HG03039 (cell line): Measurements from ENCODE around the gene TRAPPC2.
A peak's percentile ranks its signal among the peaks of the same experiment; 100 is the strongest.

Source experiments
- ATAC-seq: cut with Tn5 transposase; IDR thresholded peaks from one replicate; pipeline ENCODE4 v1.9.1; 2021; ENCODE audit warnings: mild to moderate bottlenecking, moderate library complexity; ENCODE audit not compliant: unreplicated experiment

The TRAPPC2 gene

DNA sequence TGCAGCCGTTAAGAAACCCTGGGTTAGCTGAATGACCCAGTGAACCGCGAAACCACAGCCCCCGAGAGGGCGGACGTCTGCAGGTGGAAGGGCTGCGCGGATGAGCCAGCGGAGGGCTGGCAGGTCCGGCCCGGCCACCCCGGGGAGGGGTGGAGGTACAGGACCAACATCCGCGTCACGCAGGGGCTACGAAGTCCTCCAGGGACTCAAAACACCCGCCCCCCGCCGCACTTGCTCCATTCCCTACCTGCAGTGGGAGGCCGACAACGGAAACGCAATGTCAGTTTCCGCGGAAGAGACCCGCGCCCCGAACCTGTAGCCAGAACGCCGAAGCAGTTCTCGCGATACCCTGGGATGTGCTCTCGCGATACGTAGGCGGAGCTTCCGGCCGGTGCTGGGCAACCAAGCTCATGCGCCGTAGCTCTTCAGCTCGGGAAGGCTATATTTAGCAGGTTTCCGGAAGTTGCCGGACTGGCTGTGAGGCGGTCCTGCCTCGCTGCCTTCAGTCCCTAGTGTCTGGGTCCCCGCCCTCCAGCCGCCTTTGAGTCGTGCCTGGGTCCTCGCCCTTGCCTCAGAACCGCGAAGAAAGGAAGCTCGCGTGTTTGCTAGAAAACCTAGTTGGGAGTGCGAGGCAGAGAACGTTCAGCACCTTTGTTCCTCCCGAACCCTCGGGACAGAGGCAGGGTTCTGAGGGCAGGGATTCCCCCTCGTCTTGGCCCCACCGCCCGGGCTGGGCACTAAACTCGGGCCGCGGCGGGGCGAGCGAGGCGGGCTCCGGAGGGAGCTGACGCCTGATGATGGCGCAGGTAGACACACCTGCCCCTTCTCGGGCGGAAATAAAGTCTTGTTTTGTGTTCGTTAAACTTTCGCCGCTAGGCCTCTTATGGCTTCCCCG lies at the start of gene TRAPPC2, which contains the start of gene OFD1:
Gene TRAPPC2, minus strand, starts transcription at position 343 of the 895 bp plus-strand sequence. CDS start 14,657 bp downstream, outside the sequence.
Gene OFD1, plus strand, starts transcription at position 471 of the 895 bp plus-strand sequence. Its CDS starts 324 bp downstream, at position 795.
- peak; percentile 92 for ATAC-seq

DNA sequence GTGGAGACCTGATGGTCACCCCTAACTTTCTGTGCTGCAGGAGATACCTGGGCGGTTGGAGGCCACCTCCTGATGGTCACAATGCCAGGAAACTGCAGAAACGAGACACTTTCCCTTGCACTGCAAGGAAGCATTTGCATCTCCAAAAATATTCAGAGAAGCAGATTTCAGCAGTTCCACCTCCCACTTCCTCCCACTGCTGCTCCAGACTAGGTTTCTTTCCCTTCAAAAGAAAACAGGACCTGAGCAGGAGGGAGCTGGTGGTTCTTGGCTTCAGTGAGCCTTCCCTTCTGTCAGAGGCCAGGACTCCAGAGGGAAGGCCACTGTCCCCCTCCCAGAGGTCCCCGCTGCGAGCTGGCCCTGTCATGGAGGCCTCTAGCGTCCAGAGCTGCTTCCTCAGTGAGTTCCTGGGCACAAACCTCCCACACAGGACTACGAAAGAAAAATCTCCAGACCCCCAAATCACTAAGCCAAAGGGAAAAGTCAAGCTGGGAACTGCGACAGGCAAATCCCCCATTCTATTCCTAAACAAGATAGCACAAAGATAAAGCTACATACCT lies 46.5 kb upstream of the TRAPPC2 start:
- no peak for ATAC-seq

DNA sequence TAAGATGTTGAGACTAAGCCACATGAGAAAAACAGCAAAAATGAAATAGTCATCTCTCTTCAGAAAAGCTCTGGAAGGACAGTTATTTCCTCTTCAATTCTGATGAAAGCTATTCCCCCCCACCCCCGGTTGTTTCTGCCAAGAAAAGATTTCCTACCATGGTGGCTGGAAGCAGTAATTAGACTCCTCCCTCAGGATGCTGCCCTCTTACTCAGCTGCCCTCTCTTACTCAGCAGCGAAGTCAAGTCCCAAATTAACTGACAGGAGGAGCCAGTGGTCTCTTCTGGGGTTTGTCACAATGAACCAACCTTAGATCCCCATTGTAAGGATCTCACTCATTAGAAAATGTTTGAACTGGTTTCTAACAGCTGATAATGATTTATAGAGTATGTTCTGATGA lies 44.5 kb upstream of the TRAPPC2 start:
- no peak for ATAC-seq

DNA sequence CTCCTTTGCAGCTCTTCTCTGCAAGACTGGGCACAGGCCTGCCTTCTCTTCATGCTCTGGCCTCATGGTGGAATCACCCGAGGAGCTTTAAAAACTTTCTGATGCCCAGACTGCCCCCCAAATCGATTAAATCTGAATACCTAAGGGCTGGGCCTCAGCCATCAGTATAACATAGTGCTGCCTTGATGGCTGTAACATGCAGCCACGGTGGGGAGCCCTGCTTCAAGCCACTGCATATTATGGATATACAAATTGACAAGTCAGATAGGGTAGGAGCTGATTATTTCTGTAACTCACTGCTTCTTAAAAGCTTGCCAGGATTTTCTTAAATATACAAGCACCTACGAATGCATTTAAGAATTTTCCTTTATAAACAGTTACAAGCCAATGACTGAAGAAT lies 42.0 kb upstream of the TRAPPC2 start:
- no peak for ATAC-seq

DNA sequence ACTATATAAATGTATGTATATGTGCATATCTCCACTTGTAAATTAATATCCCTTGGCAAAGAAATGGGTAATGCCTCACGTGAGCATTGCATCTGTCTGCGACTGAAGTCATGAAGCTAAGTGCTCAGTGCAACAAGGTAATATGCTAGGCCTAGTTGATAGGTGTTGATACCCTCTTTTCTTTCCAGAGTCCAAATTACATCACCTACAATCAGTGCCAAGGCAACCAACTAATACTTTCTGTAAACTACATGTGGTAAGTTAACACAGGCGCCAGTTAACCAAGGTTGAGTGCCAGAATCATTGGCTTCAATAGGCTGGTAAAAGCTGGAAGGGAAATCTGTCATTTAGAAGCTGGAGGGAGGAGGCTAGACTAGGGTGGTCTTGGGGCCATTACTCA lies 41.4 kb upstream of the TRAPPC2 start:
- no peak for ATAC-seq

DNA sequence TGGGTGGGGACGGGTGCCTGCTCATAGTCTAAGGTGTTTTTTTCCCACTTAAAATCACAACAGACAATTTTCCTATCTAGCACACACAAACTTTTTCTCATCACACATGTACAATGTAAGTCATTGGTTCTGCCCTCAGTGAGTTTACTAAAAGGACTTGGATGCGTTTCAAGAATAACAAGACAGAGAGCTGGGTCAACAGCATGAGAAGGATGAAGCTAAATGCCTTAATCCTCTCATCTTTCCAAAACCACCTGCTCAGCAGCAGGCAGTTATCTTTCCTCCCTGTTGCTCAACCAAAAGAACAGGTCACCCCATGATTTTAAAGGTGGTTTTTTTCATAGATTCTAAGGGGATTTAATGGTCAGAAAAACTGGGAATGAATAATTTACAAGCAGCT lies 40.3 kb upstream of the TRAPPC2 start:
- no peak for ATAC-seq

DNA sequence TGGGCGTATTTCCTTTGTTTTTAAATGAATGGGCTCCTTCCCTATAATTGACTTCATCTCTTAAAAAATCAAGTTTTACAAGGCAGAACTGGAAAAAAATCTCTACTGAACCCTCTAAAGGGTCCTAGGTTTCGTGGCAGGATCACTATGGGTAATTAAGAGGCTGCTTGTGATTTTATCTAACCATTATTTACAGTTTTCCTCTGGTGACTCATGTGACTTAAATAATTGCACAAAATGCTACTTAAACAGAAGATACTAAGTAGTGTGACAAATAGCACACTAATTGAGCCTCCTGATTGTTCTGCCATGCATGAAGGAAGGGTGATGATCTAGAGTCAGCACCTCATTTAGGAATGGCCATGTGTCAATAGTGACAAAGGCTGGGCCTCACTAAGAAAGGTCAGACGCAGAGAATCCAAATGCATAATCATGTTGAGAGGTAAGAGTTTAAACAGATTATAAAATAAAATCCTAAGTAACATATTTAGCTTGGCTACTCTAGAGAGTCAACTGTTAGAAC lies 35.7 kb upstream of the TRAPPC2 start:
- ATAC-seq: no peak

DNA sequence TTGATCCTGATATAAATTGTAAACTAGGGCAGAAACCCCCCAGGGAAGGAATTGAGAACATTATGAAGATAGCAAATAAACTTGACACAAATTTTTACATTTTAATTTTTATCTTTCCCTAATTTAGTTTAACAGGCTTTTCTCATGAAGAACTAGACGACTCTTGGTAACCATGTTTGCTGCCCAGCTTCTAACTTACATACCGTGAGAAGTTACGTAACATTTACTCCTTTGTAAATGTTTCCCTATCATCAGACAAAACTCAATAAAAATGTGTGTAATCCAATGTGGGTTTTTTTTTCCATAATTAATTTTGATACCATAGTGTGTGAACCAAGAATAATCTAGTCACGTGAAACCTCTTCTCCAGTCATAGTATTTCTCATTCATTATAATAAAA lies 34.5 kb upstream of the TRAPPC2 start:
- ATAC-seq: no peak

DNA sequence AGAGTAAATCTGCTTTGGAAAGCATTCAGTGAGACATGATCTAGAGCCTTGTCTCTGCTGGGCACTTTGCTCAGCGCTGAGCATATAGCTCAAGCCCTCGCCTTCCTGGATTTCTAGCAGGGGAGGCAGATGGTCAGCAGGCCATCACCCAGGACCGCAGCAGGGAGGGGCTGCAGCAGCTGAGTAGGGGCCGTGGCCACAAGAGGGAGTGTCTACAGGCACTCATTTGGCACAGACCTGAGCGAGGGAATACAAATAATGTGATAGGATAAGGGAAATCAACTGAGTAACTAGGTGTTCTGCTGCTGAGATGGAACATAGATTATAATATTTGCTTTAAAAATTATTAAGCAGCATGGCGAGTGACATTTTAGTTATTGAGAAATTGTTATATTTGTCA lies 30.3 kb upstream of the TRAPPC2 start:
- ATAC-seq: no peak

DNA sequence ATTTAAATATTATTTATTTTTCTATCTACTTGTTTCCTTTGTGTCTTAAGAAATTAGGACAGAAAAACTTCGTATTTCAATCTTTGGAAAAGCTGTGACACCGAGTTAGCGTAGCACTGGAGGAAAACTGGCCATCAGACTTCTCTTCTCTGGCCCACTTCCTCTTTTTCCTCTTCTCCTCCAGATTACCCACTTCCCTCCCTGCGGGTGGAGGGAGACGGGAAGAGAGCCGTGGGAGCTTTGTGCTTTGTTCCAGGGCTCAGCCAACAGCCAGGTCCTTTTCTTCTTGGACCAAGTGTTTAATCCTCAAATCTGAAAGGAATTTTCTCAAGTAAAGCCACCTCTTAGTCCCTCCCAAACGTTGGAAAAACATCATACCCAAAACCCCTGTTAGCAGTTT lies 29.9 kb upstream of the TRAPPC2 start:
- ATAC-seq: no peak

DNA sequence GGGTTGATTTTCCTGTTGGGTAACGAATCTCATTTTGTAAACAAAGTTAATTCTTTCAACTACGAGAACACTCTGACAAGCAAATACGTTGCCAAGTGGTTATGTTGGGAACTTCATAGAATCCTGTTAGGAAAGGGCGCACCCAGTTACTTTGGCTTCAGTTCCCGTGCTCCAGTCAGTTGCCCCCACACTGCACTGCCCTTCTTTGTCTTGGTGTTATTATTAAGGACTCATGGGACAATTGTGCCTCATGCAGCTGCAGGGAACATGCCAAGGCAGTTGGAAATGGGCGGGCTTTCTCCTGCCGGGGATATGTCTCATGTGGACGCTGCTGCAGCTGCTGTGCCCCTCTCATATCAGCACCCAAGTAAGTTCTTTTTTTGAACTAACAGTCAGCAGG lies 29.1 kb upstream of the TRAPPC2 start:
- ATAC-seq: no peak

DNA sequence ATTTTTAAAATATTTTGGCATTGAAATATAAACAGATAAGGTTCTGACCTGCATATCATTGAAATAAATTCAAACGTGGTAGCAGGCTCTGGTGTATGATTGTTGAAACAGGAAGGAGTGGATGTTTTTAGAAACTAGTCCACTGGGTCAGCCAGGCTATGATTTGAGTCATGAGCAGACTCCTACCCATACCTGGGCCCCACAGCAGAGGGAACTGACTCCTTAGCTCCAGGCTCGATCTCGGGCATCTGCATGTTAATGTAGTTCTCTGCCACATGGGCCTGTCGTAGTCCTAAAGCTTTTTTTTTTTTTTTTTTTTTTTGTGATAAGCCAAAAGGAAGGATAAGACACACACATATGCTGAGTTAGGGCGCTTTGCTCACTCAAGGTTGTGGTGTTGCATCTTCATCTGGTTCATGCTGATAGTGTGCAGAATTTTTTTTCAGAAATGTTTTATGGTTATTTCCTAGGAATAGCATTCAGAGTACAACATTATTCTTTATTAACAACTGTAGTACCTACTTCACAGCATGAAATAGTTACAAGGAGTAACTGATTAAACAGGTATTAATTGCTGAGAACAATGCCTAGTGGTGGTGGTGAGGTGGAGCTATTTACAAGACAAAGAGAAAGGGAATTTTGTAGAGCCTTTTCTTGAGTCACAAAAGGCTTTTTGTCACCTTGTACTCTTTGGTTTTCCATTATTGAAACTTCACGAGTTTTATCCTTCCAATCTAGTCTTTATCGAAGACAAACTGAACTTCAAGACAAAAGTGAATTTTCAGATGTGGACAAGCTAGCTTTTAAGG lies 27.4 kb upstream of the TRAPPC2 start:
- ATAC-seq: no peak

DNA sequence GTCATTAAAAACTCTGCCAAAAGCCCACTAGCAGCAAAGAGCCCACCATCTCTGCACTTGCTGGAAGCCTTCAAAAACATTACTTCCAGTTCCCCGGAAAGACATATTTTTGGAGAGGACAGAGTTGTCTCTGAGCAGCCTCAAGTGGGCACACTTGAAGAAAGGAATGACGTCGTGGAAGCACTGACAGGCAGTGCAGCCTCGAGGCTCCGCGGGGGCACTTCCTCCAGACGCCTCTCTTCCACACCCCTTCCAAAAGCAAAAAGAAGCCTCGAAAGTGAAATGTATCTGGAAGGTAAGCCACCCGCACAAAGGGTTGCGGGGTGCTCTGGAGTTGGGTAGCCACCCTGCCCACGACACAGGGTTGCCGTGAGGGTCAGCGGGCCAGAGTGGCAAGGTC lies 26.0 kb upstream of the TRAPPC2 start:
- ATAC-seq: no peak

DNA sequence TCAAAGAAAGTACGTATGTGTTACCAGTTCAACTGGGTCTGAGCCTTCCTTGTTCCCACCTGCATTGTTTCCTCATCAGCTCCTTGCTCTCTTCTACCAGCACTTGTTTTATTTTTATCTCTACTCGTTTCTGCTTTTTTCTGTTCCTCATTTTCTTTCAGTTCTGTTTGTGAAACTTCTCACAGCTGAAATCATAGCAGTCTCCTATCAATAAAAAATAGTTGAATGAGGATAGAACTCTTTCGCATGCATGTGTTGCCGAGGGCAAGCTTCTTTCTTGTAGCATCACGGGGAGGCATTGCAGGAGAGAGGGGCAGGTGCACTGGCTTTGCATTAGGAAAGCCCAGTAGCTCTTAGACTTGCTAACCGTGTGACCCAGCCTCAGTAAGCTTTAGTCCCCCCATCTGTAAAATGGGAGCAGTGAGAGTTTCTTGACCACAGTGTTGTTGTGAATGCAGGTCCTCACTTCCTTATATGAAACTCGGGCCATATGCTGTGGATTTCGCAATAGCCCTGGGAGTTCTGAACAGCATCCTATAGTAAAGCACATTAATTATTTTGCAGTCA lies 24.8 kb upstream of the TRAPPC2 start:
- no peak for ATAC-seq

DNA sequence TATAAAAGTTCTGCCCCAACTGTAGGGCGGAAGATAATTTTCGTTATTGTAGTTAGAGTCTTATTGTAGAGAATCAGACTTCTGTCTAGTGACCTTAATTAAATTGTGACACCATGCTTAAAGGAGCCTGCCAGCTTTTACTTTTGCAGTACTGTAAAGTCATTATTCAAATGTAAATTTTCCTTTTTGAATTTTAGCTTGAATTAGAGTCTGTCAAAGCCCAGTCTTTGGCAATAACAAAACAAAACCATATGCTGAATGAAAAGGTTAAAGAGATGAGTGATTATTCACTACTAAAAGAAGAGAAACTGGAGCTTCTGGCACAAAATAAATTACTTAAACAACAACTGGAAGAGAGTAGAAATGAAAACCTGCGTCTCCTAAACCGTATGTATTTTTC lies 22.0 kb upstream of the TRAPPC2 start:
- ATAC-seq: no peak

DNA sequence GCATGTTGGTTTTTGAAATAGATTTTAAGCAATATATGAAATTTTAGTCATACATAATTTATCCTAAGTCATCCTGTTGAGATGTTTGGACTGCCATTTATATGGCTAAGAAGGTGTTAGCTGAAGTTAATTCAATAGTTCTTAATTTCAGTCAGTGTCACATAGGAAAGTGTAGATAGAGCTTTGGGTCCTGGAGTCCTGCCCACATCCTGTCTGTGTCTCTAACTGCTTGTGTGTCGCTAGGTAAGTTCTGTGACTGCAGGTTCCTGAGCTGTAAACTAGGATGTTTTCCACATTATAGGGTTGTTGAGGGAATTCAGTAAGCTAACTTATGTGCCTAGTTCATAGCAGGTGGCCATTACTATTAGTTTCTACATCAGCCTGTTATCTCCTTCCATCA lies 20.8 kb upstream of the TRAPPC2 start:
- no peak for ATAC-seq

DNA sequence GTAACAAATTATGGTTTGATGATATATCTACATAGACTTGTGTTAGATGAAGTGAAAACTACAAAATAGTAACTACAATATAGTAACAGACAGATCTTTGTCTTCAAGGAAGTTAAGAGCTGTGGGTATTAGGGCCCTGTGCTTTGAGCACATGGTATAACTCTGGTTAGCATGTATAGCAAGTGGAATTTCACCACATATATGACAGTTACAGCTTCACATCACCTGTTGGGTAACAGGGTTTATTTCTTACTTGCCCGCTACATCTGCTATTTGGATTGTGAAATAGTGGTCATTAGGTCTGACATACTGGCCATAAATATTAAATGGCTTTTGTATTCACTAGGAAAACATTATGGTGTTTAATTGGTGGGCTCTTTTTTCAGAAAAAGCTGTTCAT lies 20.3 kb upstream of the TRAPPC2 start:
- ATAC-seq: no peak

DNA sequence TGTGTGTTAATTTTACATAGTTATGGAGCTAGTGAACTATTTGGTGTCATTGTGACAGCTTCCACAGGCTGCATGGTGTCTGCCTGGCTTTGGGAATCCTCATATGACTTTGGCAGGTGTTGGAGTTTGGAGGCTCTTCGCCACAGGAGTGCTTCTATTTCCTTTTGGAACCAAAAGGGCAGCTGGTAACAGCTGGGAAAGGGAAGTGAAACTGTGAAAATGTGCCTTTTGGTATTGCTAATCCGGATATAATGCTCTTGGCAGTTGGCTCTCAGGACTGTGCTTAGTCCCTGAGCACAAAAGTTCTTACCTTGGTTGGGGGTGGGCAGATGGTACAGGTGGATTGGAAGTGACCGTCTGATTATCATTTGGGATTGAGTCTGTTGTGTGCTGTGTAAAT lies 18.2 kb upstream of the TRAPPC2 start:
- peak; percentile 59 for ATAC-seq

DNA sequence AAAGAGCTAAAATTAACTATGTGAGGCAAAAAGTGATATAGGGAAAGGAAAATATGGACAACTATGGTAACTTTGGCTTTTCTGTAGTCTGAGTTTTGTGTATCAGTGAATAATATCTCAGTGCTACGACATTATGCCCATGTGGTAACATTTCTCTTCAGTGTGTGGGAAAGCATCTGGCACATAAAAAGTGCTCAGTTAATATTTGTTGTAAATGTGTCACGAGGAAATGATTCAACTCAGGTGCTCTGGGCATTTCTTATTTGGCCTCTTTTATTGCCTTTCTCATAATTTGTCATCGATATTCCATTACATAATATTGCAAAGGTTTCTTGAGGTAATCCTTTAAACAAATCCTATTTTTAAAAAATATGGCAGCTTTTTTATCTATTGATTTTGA lies 17.7 kb upstream of the TRAPPC2 start:
- no peak for ATAC-seq

DNA sequence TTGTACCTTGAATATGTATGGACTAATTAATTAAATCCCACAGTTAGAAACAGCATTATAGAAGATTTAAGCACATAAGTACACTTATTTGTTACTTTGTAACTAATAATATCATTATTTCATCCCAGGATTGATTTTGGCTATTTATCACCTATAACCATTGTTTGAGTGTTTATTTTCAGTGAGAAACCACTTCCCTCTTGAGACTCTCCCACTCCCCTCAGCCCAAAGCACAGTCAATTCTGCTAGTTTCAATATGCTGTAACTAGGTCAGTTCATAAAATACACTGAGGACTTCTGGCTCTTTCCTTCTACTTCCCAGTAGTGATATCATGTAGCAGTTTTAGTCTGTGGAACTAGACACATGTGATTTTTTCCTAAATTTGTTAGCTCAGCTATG lies 16.4 kb upstream of the TRAPPC2 start:
- no peak for ATAC-seq

DNA sequence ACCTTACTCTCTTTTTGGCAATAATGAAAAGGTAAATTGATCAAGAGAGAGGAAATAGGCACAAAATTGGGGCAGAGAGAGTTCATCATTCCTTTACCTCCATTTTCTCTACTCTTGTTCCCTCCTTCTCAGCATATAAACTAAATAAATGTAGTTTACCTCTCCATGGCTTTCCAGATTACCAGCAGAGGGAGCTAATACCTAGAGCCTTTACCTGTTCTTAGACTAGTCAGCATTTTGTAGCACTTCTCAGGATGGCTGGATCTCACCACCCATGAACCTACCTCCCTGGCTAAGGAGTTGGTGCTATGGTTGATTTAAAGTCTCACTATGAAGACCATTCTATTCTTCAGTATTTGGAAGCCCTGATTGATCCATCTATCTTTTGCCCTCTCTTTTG lies 15.8 kb upstream of the TRAPPC2 start:
- ATAC-seq: no peak
